Stimulated activated CD4-positive, alpha-beta T cell treated with anti-CD3 and anti-CD28 coated beads, TNF-alpha, amount 100 ng/mL, for 24 hours (primary cell): ENCODE results near the gene TBATA.

Experiments
- DNase-seq, 3 experiments: peaks; one replicate each; pipeline ENCODE4 v3.0.0-alpha.2; 2020; ENCODE audit warnings: low read depth in 3 of 3

Gene TBATA

GRCh38 chr10:70807556-70807955 lies 22.4 kb upstream of the TBATA start:
- DNase-seq: no peak

DNA sequence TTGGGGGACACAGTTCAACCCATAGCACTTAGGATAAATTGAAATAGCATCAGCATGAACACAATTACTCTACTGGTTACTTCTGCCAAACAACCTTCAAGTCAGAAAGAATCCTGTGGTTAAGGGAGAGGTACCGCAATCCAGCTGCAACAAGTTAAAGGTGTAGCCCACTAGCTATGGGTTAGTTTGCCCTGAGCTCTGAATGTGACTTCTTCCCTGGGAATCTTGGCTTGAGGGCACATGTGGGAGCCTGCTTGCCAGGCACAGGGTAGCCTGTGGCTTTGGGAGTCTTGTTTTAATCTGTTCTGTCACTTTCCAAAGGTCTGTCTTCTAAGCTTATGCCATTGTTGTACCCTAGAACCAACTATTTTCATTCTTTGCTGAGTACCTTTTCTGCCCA lies 21.7 kb upstream of the TBATA start:
- DNase-seq: no peak

GRCh38 chr10:70805619-70806215 lies 20.5 kb upstream of the TBATA start:
- no peak for DNase-seq

- no peak for DNase-seq
These were observed 19.2 kb upstream of the TBATA start for GRCh38 chr10:70804421-70804808.

GRCh38 chr10:70803775-70804420 lies 18.7 kb upstream of the TBATA start:
- no peak for DNase-seq

- no peak for DNase-seq
These were observed 16.7 kb upstream of the TBATA start for GRCh38 chr10:70801854-70802253.

- DNase-seq: no peak
These were observed 13.9 kb upstream of the TBATA start for GRCh38 chr10:70799124-70799523.

GRCh38 chr10:70797840-70798239 lies 12.7 kb upstream of the TBATA start:
- DNase-seq: no peak

GRCh38 chr10:70795613-70796012 lies 10.4 kb upstream of the TBATA start:
- no peak for DNase-seq

- DNase-seq: no peak
These were observed 6.3 kb upstream of the TBATA start for GRCh38 chr10:70791386-70792039.

DNA sequence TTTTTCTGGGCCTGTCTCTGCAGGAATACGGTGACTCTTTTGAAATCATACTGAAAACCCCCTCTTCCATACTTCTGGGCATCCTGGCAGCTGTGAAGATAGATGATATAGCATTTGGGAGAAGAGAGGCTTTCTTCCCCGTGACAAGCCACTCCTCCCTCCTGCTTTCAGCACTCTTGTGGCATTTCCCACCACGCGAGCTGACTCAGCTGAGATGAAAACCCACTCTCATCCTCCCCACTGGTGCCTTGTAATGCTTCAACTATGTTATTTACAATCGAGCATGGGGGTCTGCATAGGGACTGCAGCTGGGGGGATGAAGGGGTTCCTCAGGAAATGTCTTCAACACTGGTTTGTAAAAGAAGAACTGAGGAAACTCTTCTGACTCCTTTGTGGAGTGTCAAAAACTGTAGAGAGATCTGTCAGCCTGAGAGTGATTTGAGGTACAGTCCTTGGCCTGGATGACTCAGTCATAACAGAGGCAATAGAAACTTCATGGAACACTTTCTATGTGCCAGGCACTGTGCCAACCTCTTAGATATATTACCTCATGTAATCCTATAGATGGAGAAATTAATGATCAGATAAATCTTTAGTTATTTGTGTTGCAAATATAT lies 1.7 kb upstream of the TBATA start:
- DNase-seq: peak in 1 of 3 experiments; percentile 7

- DNase-seq: no peak
These were observed 706 bp downstream of the TBATA start for GRCh38 chr10:70784471-70784870.

DNA sequence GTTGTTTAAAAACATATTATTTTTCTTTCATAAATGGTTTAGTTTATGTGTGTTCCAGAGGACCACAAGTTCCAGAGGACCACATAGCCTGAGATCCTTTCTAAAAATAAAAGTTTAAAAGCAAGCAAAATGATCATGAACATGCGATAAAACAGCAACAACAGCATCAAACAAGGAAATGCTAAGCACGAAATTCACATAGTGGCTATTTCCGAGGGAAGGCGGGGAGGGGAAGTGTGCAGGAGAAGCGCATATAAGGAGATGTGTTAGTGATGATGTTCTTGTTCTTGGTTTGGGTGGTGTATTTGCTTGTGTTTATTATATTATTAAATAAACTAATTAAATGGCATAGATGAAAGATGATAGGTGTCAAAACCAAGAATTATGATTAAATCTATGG lies 1.2 kb downstream of the TBATA start:
- no peak for DNase-seq

DNA sequence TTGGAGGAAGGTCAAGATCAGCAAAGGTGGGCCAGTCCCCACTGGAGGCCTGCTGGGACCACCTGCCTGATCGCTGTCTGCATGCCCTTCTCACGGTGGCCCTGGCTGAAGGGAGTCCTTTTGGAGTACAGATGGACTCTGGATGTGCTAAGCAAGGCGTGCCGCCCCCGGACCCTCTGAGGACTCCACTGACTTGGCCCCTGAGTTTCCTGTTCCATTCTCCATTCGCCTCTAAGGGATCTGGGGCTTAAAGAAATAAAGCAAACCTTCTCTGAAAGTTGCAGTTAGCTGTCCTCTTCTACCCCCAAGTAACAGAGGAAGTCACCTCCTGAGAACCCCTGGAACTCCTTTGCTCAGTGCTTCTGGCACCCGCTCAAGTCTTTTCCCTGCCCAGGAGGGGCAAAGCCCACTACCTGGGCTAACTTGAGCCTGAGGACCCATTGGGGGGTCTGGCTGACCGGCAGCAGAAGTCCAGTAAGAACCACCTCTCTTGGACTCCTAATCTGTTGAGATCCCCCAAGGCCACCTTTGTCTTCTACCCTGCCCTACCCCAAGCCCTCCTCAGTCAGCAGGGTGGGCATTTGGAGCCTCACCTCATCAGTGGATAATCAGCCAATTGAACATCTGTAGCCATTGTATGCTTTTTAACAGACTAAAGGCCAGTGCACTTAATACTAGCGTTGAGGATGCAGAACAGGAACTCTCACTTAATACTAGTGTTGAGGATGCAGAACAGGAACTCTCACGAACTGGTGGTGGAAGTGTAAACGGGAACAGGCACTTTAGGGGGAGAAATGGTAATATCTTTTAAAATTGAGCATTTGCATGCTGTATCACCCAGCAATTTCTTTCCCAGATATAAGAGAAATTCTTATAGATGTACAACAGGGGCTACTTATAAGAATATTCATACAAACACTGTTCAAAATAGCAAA lies 2.2 kb downstream of the TBATA start:
- DNase-seq: no peak

GRCh38 chr10:70782086-70782745 lies 3.0 kb downstream of the TBATA start:
- DNase-seq: no peak

GRCh38 chr10:70781461-70782051 lies 3.6 kb downstream of the TBATA start:
- DNase-seq: no peak

- DNase-seq: no peak
These were observed 4.4 kb downstream of the TBATA start for GRCh38 chr10:70780772-70781171.

DNA sequence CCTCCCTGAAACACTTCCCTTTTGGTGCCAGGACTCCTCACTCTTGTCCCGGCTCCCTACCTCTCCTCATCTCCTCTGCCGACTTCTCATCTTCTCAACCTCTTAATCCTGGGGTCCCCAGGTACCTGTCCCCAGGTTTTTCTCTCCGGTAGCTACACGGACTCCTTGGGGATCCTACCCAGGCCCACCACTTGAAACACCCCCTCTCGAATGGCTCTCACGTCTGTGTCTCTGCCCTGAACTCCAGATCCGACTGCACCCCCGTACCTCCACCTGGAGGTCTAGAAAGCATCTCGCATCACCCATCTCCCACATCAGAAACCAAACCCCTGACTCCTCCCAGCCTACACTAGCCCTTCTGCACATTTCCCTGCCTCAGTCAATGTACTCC lies 4.8 kb downstream of the TBATA start:
- DNase-seq: no peak

DNA sequence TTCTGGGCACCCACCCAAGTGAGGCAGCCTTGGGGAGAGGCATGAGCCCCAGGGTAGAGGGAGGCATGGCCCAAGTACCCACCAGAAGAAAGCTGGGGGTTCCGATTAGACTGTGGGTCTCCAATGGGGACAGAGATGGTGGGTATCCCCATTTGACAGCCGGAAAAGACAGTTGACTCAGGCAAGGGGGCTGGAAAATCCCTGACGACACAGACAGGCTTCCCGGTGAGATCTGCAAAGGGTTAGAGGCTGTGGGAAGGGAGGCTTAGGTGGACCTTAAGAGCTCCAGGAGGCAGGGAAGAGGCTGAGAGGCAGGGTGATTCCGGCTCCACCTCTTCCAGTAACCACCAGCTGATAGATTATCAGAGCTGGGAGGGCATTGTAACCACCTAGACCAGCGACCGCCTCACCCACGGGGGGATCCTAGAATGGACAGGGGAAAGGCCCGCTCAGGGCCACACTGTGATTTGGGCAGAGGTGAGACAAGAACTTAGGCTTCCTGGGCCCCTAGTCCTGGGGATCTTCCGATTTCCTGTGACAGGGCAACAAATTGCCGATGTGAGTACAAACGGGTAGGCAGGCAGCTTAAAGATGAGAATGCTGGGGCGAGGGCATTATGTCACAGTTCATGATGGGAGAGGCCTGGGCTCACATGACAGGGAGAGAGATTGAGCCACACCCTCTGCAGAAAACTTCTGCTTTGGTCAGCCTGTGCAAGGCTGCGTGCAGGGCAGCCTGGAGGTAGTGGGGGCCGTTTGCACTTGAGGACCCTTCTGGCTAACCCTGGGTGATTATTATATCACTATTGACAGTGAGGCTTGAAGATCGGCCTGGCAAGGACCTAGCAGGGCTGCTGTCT lies 5.4 kb downstream of the TBATA start:
- no peak for DNase-seq

DNA sequence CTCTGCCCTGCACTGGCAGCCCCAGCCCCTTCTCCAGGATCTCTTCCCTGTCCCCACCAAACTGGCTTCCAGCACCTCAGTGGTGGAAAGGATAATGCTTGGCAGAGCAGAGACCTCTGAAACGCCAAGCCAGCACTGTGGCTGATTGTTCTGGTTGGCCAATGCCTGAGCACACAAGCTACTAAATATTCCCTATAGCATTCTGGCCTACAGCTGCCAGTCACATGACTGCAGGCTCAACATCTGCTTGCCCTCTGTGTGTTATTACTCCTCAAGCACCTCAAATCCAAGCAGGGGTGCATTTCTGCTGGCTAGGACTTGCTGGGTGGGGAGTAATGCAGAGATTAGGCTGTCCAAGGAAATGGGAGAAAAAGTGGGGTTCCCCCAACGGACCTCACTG lies 6.1 kb downstream of the TBATA start:
- no peak for DNase-seq
